ENCODE results near the gene LILRB2.
"Not testable (repeated sequence)": the region's sequence is repeated elsewhere in the genome, so short reads cannot be mapped to it uniquely, and the experiment has no call there.

The LILRB2 gene

GRCh38 chr19:54245936-54246335 lies 35.0 kb downstream of the LILRB2 start:
- in situ Hi-C loops (cut with HindIII; ENCODE audit: low sequenced_read_pairs), result no loop called here

GRCh38 chr19:54243809-54244208 lies 37.1 kb downstream of the LILRB2 start:
- in situ Hi-C loops (cut with HindIII; ENCODE audit: low sequenced_read_pairs), result not testable (repeated sequence)

GRCh38 chr19:54242646-54243045 lies 38.3 kb downstream of the LILRB2 start, which contains the start of gene LILRA6:
TSS of gene LILRA6 (minus strand) at chr19:54242790.
- in situ Hi-C loops (cut with HindIII; ENCODE audit: low sequenced_read_pairs), result not testable (repeated sequence)

- in situ Hi-C loops (cut with HindIII; ENCODE audit: low sequenced_read_pairs), result not testable (repeated sequence)
Measured at GRCh38 chr19:54242234-54242633, 38.7 kb downstream of the LILRB2 start.

GRCh38 chr19:54240372-54241336 lies 40.3 kb downstream of the LILRB2 start:
- in situ Hi-C loops (cut with HindIII; ENCODE audit: low sequenced_read_pairs), result not testable (repeated sequence)

GRCh38 chr19:54239491-54240371 lies 41.2 kb downstream of the LILRB2 start:
- in situ Hi-C loops (cut with HindIII; ENCODE audit: low sequenced_read_pairs), result not testable (repeated sequence)

GRCh38 chr19:54233941-54234340 lies 47.0 kb downstream of the LILRB2 start:
- in situ Hi-C loops (cut with HindIII; ENCODE audit: low sequenced_read_pairs), result no loop called here

- in situ Hi-C loops (cut with HindIII; ENCODE audit: low sequenced_read_pairs), result no loop called here
Measured at GRCh38 chr19:54231077-54231931, 49.6 kb downstream of the LILRB2 start.

- in situ Hi-C loops (cut with HindIII; ENCODE audit: low sequenced_read_pairs), result no loop called here
Measured at GRCh38 chr19:54230031-54230430, 50.9 kb downstream of the LILRB2 start.

GRCh38 chr19:54229146-54229545 lies 51.8 kb downstream of the LILRB2 start:
- in situ Hi-C loops (cut with HindIII; ENCODE audit: low sequenced_read_pairs), result no loop called here

GRCh38 chr19:54224619-54225018 lies 56.3 kb downstream of the LILRB2 start:
- in situ Hi-C loops (cut with HindIII; ENCODE audit: low sequenced_read_pairs), result not testable (repeated sequence)

- in situ Hi-C loops (cut with HindIII; ENCODE audit: low sequenced_read_pairs), result not testable (repeated sequence)
Measured at GRCh38 chr19:54223937-54224281, 57.0 kb downstream of the LILRB2 start.
